Ramos (cell line): ENCODE results near the gene RRN3.
"Not testable (repeated sequence)": the region's sequence is repeated elsewhere in the genome, so short reads cannot be mapped to it uniquely, and the experiment has no call there.

Experiments used
- in situ Hi-C: fragments of 300-500 bp; cut with MboI; formaldehyde crosslinking; loops from one replicate; pipeline ENCODE4 v1.14.3; 2022; ENCODE audit warnings: low sequenced_read_pairs; ENCODE audit not compliant: unreplicated experiment

The RRN3 gene

DNA sequence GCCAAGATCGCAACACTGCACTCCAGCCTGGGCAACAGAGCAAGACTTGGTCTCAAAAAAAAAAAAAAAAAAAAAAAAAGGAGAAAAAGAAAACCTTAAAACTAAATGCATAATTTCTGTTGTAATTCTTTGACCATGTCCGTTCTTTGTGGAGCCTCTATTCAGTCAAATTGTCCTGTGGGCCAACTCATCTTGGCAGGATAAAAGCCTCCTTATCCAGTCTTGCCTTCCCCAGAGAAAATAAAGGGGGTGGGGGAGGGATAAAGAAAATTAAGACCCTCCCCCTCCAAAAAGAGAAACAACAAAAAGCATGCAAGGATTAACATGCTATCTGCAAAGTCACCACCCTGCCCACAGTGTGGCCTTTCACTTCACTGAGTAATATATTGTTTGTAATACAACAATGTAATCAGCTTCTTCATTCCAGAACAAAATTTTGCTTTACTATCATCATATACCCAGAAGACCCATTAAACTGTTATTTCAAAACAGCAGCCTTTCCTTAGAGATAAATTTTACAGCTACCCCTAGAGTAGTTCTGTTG lies 5.4 kb upstream of the RRN3 start:
- in situ Hi-C loops = not testable (repeated sequence)

DNA sequence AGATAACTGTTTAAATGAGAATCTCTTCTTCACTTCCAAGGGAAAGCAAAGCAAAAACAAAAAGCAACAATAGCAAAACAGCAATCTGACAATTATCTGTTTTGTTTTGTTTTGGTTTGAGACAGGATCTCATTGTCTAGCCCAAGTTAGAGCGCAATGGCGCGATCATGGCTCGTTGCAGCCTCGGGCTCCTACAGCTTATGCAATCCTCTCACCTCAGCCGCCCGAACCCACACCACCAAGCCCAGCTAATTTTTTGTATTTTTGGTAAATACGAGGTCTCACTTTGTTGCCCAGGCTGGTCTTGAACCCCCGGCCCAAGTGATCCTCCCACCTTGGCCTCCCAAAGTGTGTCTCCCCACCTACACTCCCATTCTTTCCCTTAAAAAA lies 2.5 kb upstream of the RRN3 start:
- in situ Hi-C loops = not testable (repeated sequence)

DNA sequence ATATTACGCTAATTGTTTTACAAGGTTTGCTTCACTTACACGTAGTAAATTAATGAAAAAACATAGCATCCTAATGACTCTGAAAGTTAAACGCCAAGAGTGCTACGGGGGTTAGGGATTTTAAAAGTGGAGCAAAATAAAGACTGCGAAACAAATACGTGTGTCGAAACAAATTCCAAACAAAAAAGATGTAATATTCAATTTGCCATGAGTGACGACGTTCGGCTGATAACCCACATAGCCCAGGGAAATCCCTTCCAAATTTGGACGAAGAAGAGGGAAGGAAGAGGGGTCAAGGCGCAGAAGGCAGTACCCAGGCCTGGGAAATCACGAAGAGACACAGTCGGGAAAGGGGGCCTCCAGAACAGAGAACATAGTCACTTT lies 509 bp downstream of the RRN3 start:
- in situ Hi-C loops = not testable (repeated sequence)

DNA sequence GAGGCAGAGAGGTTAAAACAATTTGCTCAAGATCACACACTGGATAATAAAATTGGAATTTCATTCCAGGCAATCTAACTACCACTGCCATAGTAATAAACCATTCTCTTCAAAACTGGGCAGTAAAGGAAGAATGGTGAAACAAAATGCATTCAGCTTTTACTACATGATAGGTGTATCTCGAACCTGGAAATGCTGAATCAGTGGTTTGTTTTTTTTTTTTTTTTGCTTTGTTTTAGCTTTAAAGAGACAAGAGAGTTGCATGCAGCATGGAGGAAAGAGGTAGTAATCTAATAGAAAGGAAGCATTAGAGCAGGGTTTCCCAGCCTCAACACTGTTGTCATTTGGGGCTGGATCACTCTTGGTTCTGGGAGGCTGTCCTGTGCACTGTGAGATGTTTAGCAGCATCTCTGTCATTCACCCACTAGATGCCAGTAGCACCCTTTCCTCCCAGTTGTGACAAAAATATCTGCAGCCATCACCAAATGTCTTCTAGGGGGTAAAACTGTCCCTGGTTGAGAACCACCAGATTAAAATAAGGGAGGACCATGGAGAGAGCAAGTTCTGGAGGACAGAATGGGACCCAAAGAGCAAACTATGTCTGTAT lies 3.3 kb downstream of the RRN3 start:
- in situ Hi-C loops = not testable (repeated sequence)

DNA sequence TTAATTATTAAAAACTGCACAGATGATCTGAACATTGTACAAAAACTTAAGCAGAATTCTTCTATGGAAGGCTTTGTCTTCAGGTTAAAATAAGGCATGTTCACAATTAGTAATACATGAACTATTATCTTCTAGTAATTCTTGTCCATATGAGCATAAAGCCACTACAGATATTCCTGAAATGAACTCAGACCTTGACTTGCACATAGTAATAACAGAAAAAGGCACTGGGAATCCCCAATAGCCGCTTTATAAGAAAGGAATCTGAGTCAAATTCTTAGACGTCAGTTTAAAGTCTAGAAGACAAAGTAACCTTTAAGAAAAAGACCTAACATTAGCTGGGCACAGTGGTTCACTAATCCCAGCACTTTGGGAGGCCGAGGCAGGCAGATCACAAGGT lies 11.3 kb downstream of the RRN3 start:
- in situ Hi-C loops = not testable (repeated sequence)

DNA sequence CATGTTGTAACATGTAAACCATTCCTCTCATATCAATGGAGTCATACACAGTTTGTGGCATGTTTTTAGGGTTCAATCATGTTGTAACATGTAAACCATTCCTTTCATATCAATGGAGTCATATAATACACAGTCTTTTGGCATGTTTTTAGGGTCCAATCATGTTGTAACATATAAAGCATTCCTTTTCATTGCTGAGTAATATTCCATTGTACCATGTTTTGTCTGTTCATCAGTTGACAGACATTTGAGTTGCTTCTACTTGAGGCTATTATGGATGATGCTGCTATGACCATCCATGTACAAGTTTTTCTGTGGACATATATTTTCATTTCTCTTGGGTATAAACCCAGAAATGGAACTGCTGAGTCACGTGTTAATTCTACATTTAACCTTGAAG lies 13.2 kb downstream of the RRN3 start:
- in situ Hi-C loops = not testable (repeated sequence)

DNA sequence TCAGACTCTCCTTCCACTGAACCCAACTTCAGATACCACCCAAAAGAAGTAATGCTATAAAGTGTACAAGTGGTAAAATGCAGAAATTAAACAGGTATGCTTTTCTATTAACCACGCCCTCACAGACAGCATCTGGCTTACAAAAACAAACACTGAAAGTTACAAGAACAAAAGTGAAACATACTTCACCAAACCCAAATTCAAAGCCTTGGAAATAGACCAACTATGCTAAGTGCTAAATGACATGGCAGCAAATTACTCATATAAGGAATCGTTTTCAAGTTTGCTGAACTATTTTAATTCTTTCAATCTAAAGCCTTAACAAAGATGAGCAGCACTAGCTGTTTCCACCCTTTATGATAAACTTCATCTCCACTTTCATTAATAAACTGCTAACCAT lies 17.9 kb downstream of the RRN3 start:
- in situ Hi-C loops = not testable (repeated sequence)

DNA sequence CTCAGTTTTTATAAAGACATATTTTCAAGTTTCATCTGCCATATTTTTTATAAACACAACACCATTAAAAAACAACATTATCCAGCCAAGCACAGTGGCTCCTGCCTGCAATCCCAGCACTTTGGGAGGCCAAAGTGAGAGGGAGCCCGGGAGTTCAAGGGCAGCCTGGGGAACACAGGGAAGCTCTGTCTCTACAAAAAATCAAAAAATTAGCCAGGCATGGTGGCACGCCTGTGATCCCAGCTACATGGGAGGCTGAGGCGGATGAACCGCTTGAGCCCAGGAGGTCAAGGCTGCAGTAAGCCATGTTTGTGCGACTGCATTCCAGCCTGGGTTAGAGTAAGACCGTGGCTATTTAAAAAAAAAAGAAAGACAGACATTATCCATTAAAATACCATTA lies 21.0 kb downstream of the RRN3 start:
- in situ Hi-C loops = loop anchor here (25.0 kb wide), 1 partner anchor 186 kb away; no protein-coding TSS in a partner anchor

DNA sequence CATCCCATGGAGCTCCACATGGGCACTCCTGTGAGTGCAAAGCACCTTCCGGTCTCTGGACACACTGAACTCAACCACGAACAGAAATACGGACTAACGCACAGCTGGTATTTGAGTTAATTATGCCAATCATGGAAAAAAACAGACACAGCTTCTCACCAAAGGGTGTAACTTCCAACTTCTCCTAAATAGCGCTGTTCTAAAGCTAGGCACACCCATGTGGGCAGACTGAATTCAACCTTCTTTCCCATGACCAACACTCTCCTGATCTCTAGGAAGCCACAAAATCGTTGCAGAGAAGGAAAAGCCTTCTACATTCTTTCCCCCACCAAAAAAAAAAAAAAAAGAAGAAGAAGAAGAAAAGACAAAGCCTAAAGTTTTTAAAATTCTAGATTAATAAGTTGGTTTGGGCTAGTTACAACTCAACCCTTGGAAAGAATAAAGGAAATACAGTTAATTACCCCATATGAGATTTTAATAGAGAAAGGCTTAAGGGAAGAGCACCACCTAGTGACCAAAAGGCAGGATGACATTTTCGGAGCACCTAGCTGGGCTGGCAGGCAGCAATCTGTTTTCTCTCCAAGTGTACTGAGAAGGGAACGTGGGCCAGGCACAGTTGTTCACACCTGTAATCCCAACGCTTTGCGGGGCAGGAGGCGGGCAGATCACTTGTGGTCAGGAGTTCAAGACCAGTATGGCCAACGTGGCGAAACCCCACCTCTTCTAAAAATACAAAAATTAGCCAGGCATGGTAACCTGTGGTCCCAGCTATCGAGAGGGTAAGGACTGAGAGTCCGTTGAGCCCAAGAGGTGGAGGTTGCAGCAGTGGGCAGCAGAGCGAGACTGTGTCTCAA lies 21.9 kb downstream of the RRN3 start:
- in situ Hi-C loops = loop anchor here (25.0 kb wide), 1 partner anchor 185 kb away; no protein-coding TSS in a partner anchor

DNA sequence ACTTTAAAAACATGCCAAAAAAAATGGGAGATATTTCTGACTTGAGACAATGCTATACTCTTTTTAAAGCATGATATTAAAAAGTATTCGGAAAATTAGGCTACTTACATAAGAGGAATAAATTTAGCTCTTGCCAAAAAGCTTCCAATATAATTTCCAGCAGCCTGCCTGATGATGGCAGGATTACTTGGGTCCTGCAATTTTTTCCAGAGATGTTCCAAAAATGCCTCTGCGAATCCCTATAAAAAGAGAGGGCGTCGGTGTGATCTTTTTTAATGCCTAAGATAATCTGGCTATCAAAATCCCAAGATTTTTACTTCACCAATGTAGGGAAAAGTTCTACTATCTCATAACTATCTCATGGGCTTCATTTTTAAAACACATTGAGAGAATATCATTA lies 23.1 kb downstream of the RRN3 start:
- in situ Hi-C loops = loop anchor here (25.0 kb wide), 1 partner anchor 184 kb away; no protein-coding TSS in a partner anchor

DNA sequence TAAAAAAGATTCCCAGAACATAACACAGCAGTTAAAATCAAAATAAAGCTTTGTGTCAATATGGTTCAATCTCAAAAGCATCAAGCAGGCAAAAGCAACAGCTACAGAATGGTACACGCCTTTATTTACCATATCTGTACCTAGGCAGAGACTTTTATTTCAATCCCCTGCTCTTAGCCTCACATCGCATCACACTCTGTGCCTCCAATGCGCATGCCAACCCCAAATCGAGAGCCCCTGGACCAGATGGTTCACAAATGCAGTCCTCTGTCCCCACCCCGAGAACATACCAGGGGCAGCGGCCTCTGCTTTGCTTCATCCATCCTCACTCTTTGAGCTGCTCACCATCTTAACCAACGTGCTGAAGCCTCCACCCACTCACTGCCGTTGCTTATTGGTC lies 27.4 kb downstream of the RRN3 start:
- in situ Hi-C loops = loop anchor here (25.0 kb wide), 1 partner anchor 179 kb away; no protein-coding TSS in a partner anchor

DNA sequence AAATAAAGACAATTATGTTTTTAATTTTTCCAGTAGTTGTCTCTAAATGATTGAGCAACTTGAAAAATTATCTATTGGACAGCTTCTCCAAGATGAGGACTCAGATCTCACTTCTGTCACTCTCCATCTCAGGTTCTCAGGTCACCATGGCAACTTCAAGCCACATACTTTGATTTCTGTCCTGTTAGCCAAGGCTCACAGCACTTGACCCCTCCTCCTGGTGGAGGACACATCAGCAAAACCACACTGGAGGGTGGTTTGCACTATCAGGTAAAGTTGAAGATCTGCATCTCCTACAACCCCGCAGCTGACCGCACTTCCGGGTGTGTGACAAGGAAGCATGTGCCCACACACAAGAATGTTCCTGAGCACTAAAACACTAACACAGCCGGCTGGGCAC lies 28.1 kb downstream of the RRN3 start:
- in situ Hi-C loops = loop anchor here (25.0 kb wide), 1 partner anchor 179 kb away; no protein-coding TSS in a partner anchor

DNA sequence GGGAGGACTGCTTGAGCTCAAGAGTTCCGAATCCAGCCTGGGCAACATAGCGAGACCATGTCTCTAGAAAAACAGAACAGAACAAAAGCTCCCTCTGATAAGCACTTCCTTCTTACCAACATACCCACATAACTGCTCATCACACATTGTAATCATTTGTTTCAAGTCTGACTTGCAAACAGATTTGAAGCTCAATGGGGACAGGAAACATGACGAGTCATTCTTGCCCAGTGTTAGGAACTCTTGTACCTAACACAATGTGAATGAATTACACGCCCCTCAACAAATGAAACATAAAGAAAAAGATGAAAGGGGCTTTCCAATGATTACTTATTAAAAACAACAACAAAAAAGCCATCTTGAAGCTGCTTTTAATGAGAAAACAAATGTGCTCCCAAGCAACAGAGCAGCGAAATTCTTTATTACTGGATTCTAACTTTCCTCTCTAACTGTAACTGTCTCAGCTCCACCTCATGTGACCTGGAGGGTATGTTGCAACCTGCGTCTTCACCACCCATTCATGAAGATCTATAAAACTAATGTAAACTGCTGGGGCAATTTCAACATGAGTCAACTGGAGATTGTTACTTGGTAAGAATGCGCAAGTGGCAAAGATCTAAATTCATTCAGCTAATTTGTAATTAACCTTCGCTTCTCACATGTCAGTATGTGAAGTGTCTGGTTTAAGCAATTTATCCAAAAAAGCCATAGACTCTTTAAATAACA lies 31.8 kb downstream of the RRN3 start:
- in situ Hi-C loops = loop anchor here (25.0 kb wide), 1 partner anchor 175 kb away; no protein-coding TSS in a partner anchor

DNA sequence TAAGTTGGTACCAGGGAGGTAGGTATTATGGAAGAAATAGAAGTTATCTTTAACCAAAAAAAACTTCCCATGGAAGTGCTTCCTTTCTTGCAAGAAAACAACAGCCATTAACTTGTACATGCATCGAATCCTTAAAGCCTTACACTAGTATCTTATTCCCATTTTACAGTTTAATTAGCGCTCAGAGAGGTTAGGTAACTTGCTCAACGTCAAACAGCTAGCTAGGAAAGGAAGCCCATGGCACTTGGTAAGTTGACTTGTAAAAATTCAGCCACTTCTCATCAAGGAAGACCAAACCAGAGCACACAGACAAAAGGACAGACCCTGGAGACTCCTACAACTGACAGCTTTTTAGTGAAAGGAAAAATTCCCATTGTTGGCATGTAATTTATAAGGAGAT lies 34.7 kb downstream of the RRN3 start:
- in situ Hi-C loops = loop anchor here (25.0 kb wide), 1 partner anchor 172 kb away; no protein-coding TSS in a partner anchor

DNA sequence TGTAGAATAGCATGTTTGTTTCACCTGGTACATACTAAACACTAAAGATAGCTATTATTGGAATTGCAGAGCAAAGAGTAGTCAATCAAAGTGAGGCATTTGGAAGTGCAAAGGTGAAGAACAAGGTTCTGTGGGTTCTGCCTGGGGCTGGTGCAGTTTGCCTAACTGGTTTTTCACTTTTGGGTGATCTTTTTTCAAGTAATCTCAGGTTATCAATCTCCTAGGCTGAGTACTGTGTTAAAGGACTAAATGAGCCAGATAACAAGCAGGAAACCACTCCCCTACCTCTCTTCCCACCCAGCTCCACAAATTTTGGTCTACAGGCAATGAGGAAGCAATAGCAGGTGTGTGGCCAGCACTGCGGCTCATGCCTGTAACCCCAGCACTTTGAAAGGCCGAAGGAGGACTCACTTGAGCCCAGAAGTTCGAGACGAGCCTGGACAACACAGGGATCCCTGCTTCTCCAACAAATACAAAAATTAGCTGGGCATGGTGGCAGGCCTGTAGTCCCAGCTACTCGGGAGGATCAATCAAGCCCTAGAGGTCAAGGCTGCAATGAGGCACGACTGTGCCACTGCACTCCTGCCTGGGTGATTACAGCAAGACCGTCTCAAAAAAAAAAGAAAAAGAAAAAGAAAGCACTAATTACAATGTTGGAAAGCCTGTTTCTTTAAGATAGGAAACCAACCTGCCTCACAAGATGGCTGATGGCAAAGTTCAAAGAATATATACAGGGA lies 36.2 kb downstream of the RRN3 start:
- in situ Hi-C loops = loop anchor here (25.0 kb wide), 1 partner anchor 171 kb away; no protein-coding TSS in a partner anchor

DNA sequence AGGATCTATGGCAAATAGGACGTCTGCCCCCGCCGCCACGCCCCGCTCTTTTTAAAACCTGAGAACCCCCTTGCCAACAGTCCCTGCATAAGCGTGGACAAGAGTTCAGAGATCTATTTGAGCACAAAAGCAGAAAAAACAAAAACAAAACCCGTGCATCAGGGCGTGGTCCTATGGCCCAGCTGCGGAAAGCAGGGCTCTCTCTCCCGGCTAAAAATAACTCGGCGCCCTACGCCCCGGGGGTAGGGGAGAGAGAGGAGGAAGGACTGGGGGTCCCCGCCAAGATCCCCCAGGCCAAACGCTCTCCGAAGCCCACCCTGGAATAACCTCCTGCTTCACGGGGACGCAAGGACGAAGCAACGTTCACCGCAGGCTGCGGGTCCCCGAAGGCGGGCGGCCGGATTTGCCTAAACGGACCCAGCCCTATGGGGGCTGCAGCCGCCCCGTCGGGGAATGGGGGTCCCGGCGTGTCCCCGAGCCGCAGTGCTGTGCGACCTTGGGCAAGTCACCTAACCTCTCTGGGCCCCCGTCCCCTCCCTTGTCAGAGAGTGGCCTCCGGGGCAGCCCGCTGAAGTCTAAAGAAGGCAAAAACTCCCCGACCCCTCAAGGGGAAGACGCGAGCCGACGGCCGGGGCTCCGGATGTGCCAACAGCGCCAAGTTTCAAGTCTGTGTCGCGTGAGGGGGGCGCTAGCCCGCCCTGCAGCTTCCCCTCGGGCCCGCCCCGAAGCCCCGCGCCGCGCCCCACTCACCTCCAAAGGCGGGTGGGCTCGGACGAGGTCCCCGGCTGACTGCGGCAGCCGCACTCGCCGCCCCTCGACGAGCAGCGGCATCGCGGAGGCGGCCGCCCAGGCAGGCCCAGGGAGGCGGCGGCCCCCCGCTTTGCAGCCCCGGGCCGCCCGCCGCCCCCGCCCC lies 38.7 kb downstream of the RRN3 start:
- in situ Hi-C loops = loop anchor here (25.0 kb wide), 1 partner anchor 168 kb away; no protein-coding TSS in a partner anchor

DNA sequence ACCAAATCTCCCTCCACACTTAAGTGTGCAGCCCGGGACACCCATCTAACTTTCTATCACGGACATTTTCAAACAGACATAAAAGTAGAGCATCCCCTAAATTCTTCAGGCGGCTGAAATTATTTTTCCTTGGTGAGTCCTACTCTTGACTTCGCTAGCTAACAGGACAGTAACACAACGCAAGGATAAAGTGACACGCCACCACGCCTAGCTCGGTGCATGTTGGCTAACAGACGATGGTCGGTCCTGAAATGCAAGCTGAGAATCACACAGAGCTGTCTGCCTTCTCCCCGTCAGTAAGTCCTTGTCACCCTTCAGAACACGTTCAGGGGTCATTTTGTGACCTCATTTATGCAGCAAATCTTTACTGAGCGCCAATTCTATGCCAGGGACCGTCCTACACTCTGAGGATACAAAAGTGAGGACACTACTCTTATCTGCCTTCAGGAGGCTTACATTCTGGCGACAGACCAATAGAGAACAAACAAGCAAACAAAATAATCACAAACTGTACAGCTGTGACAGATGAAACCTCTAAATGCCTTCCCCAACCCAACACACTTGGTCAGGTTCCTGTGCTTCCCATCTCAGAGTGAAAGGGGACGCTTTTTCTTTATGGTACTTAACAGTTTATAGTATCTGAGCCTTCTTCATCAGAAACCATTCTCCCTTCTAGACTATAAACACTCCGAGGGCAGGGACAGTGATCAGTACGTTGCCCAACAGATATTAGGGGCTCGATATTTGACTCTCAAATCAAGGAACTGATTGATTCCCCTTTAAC lies 39.5 kb downstream of the RRN3 start:
- in situ Hi-C loops = loop anchor here (25.0 kb wide), 1 partner anchor 167 kb away; no protein-coding TSS in a partner anchor

DNA sequence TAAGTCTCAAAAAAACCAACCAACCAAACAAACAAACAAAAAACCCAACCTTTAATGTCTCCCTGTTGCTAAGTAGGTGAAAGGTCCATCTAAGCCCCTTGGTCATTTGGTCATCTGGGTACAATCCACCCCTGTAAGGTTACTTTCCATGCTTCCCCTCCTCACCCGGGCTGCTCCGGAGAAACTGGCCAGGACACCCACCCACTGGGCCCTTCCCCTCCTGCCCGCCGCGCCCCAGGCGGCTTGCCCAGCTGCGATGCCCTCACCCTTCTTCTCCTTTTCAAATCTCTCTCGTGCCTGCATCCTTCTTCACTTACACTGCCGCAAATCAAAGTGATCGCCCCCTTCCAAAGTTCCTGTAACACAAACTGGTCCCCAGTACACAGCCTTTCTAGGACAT lies 40.2 kb downstream of the RRN3 start:
- in situ Hi-C loops = loop anchor here (25.0 kb wide), 1 partner anchor 167 kb away; no protein-coding TSS in a partner anchor
